GM12892 (cell line): ENCODE measurements around the gene RHAG.

Experiments used
- POLR2A ChIP-seq: IDR thresholded peaks from 2 replicates; pipeline ENCODE4 v1.6.1; 2011; ENCODE audit warnings: low read depth, low read length, control low read depth
- POLR2AphosphoS5 ChIP-seq: IDR thresholded peaks from 2 replicates; pipeline ENCODE4 v1.6.1; 2011; ENCODE audit warnings: low read depth, low read length, control low read depth
- TAF1 ChIP-seq: IDR thresholded peaks from 2 replicates; pipeline ENCODE4 v1.6.1; 2011; ENCODE audit warnings: low read depth, mild to moderate bottlenecking, control low read depth, low read length, borderline replicate concordance

DNA sequence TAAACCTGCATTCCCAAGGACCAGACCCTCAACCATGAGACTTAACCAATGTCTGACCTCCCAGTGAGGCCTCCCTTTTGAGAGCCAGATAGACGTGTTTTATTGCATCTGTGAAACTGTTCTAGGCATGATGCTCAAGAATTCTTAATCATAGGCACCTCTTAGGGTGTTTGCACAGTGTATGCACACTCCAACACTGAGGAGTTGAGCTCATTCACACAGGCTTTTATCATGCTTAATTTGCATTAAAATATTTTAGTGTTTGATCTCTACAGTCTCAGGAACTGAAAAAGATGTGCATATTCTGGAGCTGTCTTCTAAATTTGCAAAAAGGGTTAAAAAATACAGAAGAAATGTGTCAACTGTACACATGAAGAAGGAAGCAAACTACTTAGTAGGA, 27.4 kb downstream of the RHAG start:
- TF ChIP-seq POLR2A (no peak), POLR2AphosphoS5 (no peak), TAF1 (no peak)
